HFFc6 (cell line): Measurements from ENCODE around the gene LRRC27. TPM values are rescaled to one million over a fixed set of nuclear protein-coding genes. Genes with fewer than 3 reads are reported as not detected.

Source experiments
- DNase-seq: peaks from one replicate; pipeline ENCODE4 v3.0.0-alpha.2; 2018
- H3K27ac Mint-ChIP-seq: 2 replicates; pipeline ENCODE4 v1.8.0; 2020; ENCODE audit warnings: mild to moderate bottlenecking, mixed read lengths
- H3K27me3 Mint-ChIP-seq: 2 replicates; pipeline ENCODE4 v1.8.0; 2021; ENCODE audit warnings: mild to moderate bottlenecking, moderate library complexity, mixed read lengths; ENCODE audit not compliant: insufficient read depth
- H3K36me3 Mint-ChIP-seq: 2 replicates; pipeline ENCODE4 v1.8.0; 2021; ENCODE audit warnings: low read depth, mixed read lengths
- H3K4me1 Mint-ChIP-seq: 2 replicates; pipeline ENCODE4 v1.8.0; 2020; ENCODE audit warnings: low read depth, mixed read lengths
- H3K4me3 Mint-ChIP-seq: 2 replicates; pipeline ENCODE4 v1.8.0; 2020; ENCODE audit warnings: mild to moderate bottlenecking, moderate library complexity, mixed read lengths
- H3K9me3 Mint-ChIP-seq: 2 replicates; pipeline ENCODE4 v1.8.0; 2020; ENCODE audit warnings: mild to moderate bottlenecking, mixed read lengths
- total RNA-seq, 6 experiments: library from RNA; stranded (reverse); fragmentation: NEBNext Ultra II Directional; extraction: Animal tissue kit (Norgen Biotek cat#: 25700); gene quantifications; 2 replicates in 1 of 6; 3 replicates in 5 of 6; pipeline ENCODE4 v1.2.3, GENCODE V29; 2021
- TF ChIP-seq, protein P1 (sequence below): fragments of 200-600 bp; sonication (generic); IDR thresholded peaks from 2 replicates; pipeline ENCODE4 v1.5.0; 2021; ENCODE audit warnings: antibody characterized with exemption, mild to moderate bottlenecking

Gene LRRC27
- total RNA-seq, 6 experiments from 2014 or later: 4.7 to 6.7 (median 6.0) TPM

DNA sequence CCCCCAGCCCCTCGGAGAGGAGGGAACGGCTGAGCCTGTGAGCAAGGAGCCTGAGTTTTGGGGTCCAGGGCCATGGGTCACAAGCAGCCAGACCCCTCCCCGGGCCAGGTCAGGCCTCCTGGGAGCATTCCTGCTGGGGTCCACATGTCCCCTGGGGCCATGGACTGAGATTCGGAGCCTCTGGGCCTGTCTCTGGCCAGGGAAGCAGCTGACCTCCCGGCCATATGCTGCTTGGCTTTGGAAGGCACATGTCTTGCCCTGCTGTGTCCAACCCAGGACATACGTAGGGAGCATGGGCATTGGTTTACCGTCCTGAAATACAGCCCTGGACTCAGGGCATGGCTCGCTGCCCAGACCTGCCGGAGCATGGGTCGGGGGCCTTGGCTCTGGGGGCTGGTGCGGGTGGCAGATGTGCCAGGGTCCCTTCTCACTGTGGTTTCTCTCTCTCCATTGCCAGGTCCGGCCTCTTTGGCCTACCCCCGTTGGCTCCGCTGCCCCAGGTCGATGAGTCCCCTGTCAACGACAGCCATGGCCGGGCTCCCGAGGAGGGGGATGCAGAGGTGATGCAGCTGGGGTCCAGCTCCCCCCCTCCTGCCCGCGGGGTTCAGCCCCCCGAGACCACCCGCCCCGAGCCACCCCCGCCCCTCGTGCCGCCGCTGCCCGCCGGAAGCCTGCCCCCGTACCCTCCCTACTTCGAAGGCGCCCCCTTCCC lies 72.3 kb downstream of the LRRC27 start:
- TF ChIP-seq, protein P1, sequence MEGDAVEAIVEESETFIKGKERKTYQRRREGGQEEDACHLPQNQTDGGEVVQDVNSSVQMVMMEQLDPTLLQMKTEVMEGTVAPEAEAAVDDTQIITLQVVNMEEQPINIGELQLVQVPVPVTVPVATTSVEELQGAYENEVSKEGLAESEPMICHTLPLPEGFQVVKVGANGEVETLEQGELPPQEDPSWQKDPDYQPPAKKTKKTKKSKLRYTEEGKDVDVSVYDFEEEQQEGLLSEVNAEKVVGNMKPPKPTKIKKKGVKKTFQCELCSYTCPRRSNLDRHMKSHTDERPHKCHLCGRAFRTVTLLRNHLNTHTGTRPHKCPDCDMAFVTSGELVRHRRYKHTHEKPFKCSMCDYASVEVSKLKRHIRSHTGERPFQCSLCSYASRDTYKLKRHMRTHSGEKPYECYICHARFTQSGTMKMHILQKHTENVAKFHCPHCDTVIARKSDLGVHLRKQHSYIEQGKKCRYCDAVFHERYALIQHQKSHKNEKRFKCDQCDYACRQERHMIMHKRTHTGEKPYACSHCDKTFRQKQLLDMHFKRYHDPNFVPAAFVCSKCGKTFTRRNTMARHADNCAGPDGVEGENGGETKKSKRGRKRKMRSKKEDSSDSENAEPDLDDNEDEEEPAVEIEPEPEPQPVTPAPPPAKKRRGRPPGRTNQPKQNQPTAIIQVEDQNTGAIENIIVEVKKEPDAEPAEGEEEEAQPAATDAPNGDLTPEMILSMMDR: no peak
- H3K9me3 Mint-ChIP-seq: no peaks in the 10 kb centered on the region
- H3K27ac Mint-ChIP-seq: no peak overlapping the region
- no peak for DNase-seq
- 0 out of 2 replicates have a peak, but pooled peaks cover 5% of the 10 kb centered on the region for H3K36me3 Mint-ChIP-seq
- no peak overlapping the region for H3K4me3 Mint-ChIP-seq
- no peaks in the 10 kb centered on the region for H3K27me3 Mint-ChIP-seq
- no peaks in the 10 kb centered on the region for H3K4me1 Mint-ChIP-seq

DNA sequence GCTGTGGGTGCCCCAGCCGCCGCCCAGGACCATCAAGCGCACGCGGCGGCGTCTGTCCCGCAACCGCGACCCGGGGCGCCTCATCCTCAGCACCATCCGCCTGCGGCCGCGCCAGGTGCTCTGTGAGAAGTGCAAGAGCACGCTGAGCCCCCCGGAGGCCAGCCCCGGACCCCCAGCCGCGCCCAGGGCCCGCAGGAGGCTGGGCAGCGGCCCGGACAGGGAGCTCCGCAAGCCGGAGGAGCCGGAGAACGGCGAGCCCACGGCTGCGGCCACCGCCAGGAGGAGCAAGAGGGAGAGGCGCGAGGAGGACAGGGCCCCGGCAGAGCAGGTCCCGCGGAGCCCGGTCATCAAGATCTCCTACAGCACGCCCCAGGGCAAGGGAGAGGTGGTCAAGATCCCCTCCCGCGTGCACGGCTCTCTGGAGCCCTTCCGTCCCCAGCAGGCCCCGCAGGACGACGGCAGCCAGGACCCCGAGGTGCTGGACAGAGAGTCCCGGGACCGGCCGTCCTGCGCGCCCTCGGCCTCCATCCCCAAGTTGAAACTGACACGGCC lies 73.0 kb downstream of the LRRC27 start:
- Mint-ChIP-seq H3K27me3 (no peaks in the 10 kb centered on the region), H3K9me3 (no peaks in the 10 kb centered on the region), H3K4me3 (no peak overlapping the region), H3K36me3 (0 out of 2 replicates have a peak, but pooled peaks cover 5% of the 10 kb centered on the region), H3K4me1 (no peaks in the 10 kb centered on the region), H3K27ac (no peak overlapping the region)
- DNase-seq: no peak
- TF ChIP-seq, protein P1: no peak

DNA sequence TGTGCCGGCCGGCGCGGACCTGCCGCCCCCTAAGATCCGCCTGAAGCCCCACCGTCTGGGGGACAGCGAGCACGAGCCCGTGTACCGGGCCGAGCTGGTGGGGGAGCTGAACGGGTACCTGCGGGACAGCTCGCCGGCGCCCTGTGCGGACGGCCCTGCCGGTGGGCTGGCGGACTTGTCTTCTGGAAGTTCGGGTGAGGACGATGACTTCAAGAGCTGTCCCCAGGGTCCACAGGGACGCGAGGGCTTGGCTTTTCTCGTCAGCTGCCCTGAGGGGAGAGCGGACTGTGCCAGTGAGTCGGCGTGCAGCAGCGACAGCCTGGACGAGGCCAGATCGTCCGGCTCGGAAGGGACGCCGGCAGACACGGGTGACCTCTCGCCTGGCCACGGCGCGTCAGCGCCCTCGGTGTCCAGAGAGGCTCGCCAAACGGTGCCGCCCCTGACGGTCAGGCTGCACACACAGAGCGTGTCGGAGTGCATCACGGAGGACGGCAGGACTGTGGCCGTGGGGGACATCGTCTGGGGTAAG lies 73.5 kb downstream of the LRRC27 start:
- Mint-ChIP-seq H3K36me3 (0 out of 2 replicates have a peak, but pooled peaks cover 5% of the 10 kb centered on the region), H3K4me3 (no peak overlapping the region), H3K9me3 (no peaks in the 10 kb centered on the region), H3K4me1 (no peaks in the 10 kb centered on the region), H3K27me3 (no peaks in the 10 kb centered on the region), H3K27ac (no peak overlapping the region)
- TF ChIP-seq, protein P1: no peak
- DNase-seq: no peak

DNA sequence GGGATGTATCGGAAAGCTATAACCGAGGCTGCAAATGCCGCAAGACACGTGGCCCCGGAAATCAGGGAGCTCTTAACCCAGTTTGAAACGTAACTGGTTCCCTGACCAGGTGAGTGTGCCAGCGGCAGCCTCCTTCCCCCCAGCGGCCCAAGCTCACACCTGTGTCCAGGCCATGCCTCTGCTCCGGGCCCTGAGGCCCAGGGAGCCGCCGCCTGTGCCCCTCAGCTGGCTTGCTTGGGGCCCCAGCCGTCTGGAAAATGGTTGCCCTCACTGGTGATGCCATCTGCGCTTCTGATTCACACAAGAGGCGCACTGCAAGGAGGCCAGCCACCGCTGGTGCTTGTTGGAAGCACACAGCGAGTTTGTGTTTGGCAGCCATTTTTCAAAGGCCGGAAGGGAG lies 74.2 kb downstream of the LRRC27 start:
- no peak for DNase-seq
- H3K4me3 Mint-ChIP-seq: no peak overlapping the region
- no peak overlapping the region for H3K27ac Mint-ChIP-seq
- no peaks in the 10 kb centered on the region for H3K27me3 Mint-ChIP-seq
- 0 out of 2 replicates have a peak, but pooled peaks cover 5% of the 10 kb centered on the region for H3K36me3 Mint-ChIP-seq
- H3K9me3 Mint-ChIP-seq: no peaks in the 10 kb centered on the region
- H3K4me1 Mint-ChIP-seq: no peaks in the 10 kb centered on the region
- TF ChIP-seq, protein P1: no peak

DNA sequence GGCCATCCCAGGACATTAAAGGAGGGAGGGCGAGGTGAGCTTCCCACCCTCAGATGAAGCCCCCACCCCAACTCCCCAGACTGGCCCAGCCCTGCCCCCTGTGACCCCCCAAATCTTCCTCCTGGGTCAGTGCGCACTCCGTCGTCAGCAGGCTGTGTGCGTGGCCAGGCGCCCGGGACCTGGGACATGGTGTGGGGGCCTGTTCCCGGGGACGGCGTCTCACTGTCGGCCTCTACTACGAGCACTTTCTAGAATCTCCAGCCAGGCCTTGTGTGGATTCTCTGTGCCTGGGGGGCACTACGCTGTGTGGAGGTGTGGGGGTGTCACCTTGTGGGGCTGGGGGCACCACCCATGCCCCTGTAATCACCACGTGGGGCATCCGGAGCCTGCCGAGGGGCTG lies 74.8 kb downstream of the LRRC27 start:
- DNase-seq: no peak
- Mint-ChIP-seq H3K4me3 (no peak overlapping the region), H3K27ac (no peak overlapping the region), H3K27me3 (no peaks in the 10 kb centered on the region), H3K36me3 (0 out of 2 replicates have a peak, but pooled peaks cover 5% of the 10 kb centered on the region), H3K9me3 (no peaks in the 10 kb centered on the region), H3K4me1 (no peaks in the 10 kb centered on the region)
- TF ChIP-seq, protein P1: no peak
